HFFc6 (cell line): ENCODE results near the gene NUTM2B. TPM values are rescaled to one million over a fixed set of nuclear protein-coding genes. Genes with fewer than 3 reads are reported as not detected.
"Not testable (repeated sequence)": the region's sequence is repeated elsewhere in the genome, so short reads cannot be mapped to it uniquely, and the experiment has no call there.

Experiments used
- DNase-seq: peaks from one replicate; pipeline ENCODE4 v3.0.0-alpha.2; 2018
- H3K27ac Mint-ChIP-seq: 2 replicates; pipeline ENCODE4 v1.8.0; 2020; ENCODE audit warnings: mild to moderate bottlenecking, mixed read lengths
- H3K27me3 Mint-ChIP-seq: 2 replicates; pipeline ENCODE4 v1.8.0; 2021; ENCODE audit warnings: mild to moderate bottlenecking, moderate library complexity, mixed read lengths; ENCODE audit not compliant: insufficient read depth
- H3K36me3 Mint-ChIP-seq: 2 replicates; pipeline ENCODE4 v1.8.0; 2021; ENCODE audit warnings: low read depth, mixed read lengths
- H3K4me1 Mint-ChIP-seq: 2 replicates; pipeline ENCODE4 v1.8.0; 2020; ENCODE audit warnings: low read depth, mixed read lengths
- H3K4me3 Mint-ChIP-seq: 2 replicates; pipeline ENCODE4 v1.8.0; 2020; ENCODE audit warnings: mild to moderate bottlenecking, moderate library complexity, mixed read lengths
- H3K9me3 Mint-ChIP-seq: 2 replicates; pipeline ENCODE4 v1.8.0; 2020; ENCODE audit warnings: mild to moderate bottlenecking, mixed read lengths
- total RNA-seq, 6 experiments: library from RNA; stranded (reverse); fragmentation: NEBNext Ultra II Directional; extraction: Animal tissue kit (Norgen Biotek cat#: 25700); gene quantifications; 2 replicates in 1 of 6; 3 replicates in 5 of 6; pipeline ENCODE4 v1.2.3, GENCODE V29; 2021

Gene NUTM2B
- total RNA-seq, 6 experiments from 2014 or later = 0.31 to 0.58 (median 0.42) TPM

- H3K27ac Mint-ChIP-seq, H3K27me3 Mint-ChIP-seq, DNase-seq, H3K4me3 Mint-ChIP-seq, H3K4me1 Mint-ChIP-seq, H3K9me3 Mint-ChIP-seq, H3K36me3 Mint-ChIP-seq: not testable (repeated sequence)
Observed at GRCh38 chr10:79697141-79697540, 5.9 kb upstream of the NUTM2B start.

GRCh38 chr10:79700381-79700944, 2.6 kb upstream of the NUTM2B start:
- not testable (repeated sequence) for H3K4me1 Mint-ChIP-seq, H3K27ac Mint-ChIP-seq, H3K36me3 Mint-ChIP-seq, H3K9me3 Mint-ChIP-seq, DNase-seq, H3K27me3 Mint-ChIP-seq, H3K4me3 Mint-ChIP-seq

GRCh38 chr10:79707017-79707416, 4.0 kb downstream of the NUTM2B start:
- not testable (repeated sequence) for DNase-seq, H3K4me1 Mint-ChIP-seq, H3K27ac Mint-ChIP-seq, H3K4me3 Mint-ChIP-seq, H3K9me3 Mint-ChIP-seq, H3K36me3 Mint-ChIP-seq, H3K27me3 Mint-ChIP-seq

DNA sequence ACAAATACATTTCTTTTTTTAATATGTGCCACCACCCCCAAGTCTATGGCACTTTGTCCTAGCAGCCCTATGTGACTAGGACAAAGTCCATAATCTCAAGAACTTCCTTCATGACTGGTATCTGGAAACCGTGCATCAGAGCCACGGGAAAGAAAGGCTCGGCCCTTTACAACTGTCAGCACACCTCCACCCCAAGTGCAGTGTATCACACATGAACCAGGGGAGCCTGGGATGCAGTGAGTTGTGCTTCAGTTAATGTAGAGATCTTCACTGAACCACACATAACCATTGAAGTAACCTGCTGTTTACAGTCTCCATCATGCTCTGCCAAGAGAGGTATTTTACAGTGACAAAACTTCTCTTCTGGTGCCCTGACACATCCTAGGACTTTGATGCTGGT, 11.9 kb downstream of the NUTM2B start:
- not testable (repeated sequence) for H3K4me3 Mint-ChIP-seq, H3K27ac Mint-ChIP-seq, H3K4me1 Mint-ChIP-seq, DNase-seq, H3K36me3 Mint-ChIP-seq, H3K9me3 Mint-ChIP-seq, H3K27me3 Mint-ChIP-seq

- not testable (repeated sequence) for H3K36me3 Mint-ChIP-seq, H3K27me3 Mint-ChIP-seq, H3K4me3 Mint-ChIP-seq, H3K9me3 Mint-ChIP-seq, DNase-seq, H3K4me1 Mint-ChIP-seq, H3K27ac Mint-ChIP-seq
Observed at GRCh38 chr10:79716917-79717579, 14.0 kb downstream of the NUTM2B start.

DNA sequence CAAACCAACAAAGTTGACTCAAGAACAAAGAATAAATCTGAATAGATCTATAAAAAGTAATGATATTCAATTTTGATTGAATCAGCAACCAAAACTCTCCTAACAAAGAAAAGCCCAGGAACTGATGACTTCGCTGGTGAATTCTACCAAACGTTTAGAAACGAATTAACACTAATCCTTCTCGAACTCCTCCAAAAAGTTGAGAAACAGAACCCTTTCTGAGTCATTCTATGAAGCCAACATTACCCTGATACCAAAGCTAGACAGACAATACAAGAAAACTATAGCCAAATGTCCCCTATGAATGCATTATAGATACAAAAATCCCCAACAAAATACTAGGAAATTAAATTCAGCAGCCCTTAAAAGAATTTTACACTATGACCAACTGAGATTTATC, 17.0 kb downstream of the NUTM2B start:
- not testable (repeated sequence) for H3K27me3 Mint-ChIP-seq, H3K4me3 Mint-ChIP-seq, H3K4me1 Mint-ChIP-seq, H3K36me3 Mint-ChIP-seq, H3K27ac Mint-ChIP-seq, H3K9me3 Mint-ChIP-seq, DNase-seq

GRCh38 chr10:79726620-79727019, 23.6 kb downstream of the NUTM2B start:
- DNase-seq = peak; percentile 28
- not testable (repeated sequence) for H3K36me3 Mint-ChIP-seq, H3K4me3 Mint-ChIP-seq

DNA sequence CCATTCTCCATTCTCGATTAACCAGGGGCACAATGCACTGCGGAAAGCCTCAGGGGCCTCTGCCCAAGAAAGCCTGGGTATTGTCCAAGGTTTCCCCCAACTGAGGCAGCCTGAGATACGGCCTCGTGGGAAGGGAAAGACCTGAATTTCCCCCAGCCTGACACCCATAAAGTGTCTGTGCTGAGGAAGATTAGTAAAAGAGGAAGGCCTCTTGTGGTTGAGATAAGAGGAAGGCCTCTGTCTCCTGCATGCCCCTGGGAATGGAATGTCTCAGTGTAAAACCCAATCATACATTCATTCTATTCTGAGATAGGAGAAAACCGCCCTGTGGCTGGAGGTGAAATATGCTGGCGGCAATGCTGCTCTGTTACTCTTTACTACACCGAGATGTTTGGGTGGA, 41.8 kb downstream of the NUTM2B start:
- not testable (repeated sequence) for DNase-seq, H3K27ac Mint-ChIP-seq, H3K27me3 Mint-ChIP-seq, H3K4me1 Mint-ChIP-seq, H3K9me3 Mint-ChIP-seq, H3K4me3 Mint-ChIP-seq
- peaks cover 16% of the 10 kb centered on the region for H3K36me3 Mint-ChIP-seq

More at GRCh38 chr10:79726620-79727019, 23.6 kb downstream of the NUTM2B start:
- not testable (repeated sequence) for H3K4me1 Mint-ChIP-seq, H3K27ac Mint-ChIP-seq, H3K9me3 Mint-ChIP-seq, H3K27me3 Mint-ChIP-seq

DNA sequence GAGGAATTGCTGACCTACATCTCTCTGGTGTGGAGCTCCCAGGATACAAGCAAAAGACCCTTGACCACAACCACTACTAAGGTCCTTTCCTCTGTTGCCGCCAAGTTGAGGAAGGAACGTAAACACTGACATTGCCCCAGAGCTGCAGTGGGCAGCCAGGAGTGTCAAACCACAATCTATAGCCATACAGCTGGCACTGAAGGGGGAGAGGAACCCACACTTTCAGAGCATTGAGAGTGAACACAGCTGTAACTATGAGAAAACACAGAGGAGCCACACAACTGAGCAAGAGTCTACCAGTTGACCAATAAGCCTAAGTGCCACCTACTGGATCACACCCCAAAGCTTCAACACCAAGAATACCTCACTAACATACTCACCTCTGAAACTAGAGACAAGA, 45.5 kb downstream of the NUTM2B start:
- not testable (repeated sequence) for DNase-seq, H3K4me3 Mint-ChIP-seq, H3K4me1 Mint-ChIP-seq, H3K27me3 Mint-ChIP-seq, H3K27ac Mint-ChIP-seq, H3K9me3 Mint-ChIP-seq, H3K36me3 Mint-ChIP-seq

DNA sequence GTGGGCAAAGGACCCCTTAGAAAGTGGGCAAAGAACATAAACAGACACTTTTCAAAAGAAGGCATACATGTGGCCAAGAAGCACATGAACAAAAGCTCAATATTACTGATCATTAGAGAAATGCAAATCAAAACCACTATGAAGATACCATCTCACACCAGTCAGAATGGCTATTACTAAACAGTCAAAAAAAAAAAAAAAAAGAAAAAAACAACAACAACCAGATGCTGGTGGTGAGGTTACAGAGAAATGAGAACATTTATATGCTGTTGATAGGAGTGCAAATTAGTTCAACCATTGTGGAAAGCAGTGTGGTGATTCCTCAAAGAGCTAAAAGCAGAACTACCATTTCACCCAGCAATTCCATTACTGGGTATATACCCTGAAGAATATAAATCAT, 50.6 kb downstream of the NUTM2B start:
- not testable (repeated sequence) for H3K27ac Mint-ChIP-seq, H3K9me3 Mint-ChIP-seq, H3K4me1 Mint-ChIP-seq, H3K36me3 Mint-ChIP-seq, DNase-seq, H3K27me3 Mint-ChIP-seq, H3K4me3 Mint-ChIP-seq
